22Rv1 (cell line): ENCODE measurements around the gene ST3GAL3.

Experiments used
- CTCF ChIP-seq: fragments of 450-650 bp; IDR thresholded peaks from 2 replicates; pipeline ENCODE4 v1.5.1; 2017; ENCODE audit warnings: mild to moderate bottlenecking
- ZFX ChIP-seq: fragments of 450-650 bp; IDR thresholded peaks from 2 replicates; pipeline ENCODE4 v1.6.1; 2017; ENCODE audit warnings: antibody characterized with exemption, borderline replicate concordance

GRCh38 chr1:43799656-43800635 is 92.6 kb downstream of the ST3GAL3 start:
- TF ChIP-seq CTCF (no peak), ZFX (no peak)
